ENCODE data around the gene MYO5A. TPM values are rescaled to one million over a fixed set of nuclear protein-coding genes. Genes with fewer than 3 reads are reported as not detected.

Gene MYO5A
- total and polyA plus RNA-seq, 9 of the 15 experiments (the other 6 are each of a cell fraction or from before 2014, with no cell fraction given), result 0.03 to 0.82 (median 0.40) TPM

DNA sequence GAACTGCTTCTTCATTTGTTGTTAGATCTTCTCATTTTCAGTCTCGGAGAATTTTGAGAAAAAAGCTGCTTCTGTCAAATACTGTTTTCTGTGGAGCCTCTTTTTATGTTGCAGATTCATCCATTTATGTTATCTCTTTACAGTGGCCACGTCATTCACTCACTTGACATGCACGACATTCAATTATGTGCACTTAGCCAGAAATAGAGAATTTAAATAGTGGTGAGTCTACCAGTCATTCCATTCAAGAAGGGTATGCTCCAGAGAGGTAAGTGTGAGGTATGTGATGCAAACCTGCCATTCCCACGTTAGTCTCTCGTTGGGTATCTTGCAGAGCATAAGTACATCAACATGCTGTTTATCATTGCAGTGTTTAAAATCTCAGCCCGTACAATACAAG is 30.3 kb upstream of the MYO5A start (continued):
- peak; percentile 61 for TF ChIP-seq PKNOX1 (IDR thresholded peaks at IDR 0.05)
- TF ChIP-seq ETV5 (CRISPR knock-in tag; IDR thresholded peaks at IDR 0.05; ENCODE audit: low read depth), result no peak

GRCh38 chr15:52558196-52558595 is 29.5 kb upstream of the MYO5A start:
- H3K4me1 ChIP-seq (replicated peaks in 1 of 2; ENCODE audit: control insufficient read depth in 2 of 2, insufficient read depth in 2 of 2, low read length in 2 of 2), result peaks cover 0 to 28% of the 10 kb centered on the region in 2 experiments; a peak in 3 of 5 replicates
- peak; percentile 40 for FAIRE-seq
- in situ Hi-C loops (cut with MboI), result no loop called here
- H3K9ac ChIP-seq (ENCODE audit: insufficient read depth in 1 of 2, low read depth in 2 of 2, low read length in 2 of 2), result no peak overlapping the region
- ChIA-PET POLR2A (interaction anchor here (1.0 to 2.1 kb wide), 3 partner anchors 8 to 73 kb away, joined by 3 to 8 read pairs (median 4); partner anchors contain the start of gene ARPP19), CTCF (ENCODE audit: low intra/inter-chr PET ratio) (no interaction called here)
- peaks cover 100% of the 10 kb centered on the region for H3K79me2 ChIP-seq (ENCODE audit: control insufficient read depth, insufficient read depth, low read length)
- intact Hi-C loops (cut with micrococcal nuclease), result no loop called here
- H3K27ac ChIP-seq (ENCODE audit: extremely low read depth, low read depth, low read length), result peak overlapping the region; percentile 3; the same call in 1 of the 3 replicates
- H3K27me3 ChIP-seq (ENCODE audit: control insufficient read depth in 2 of 2, insufficient read depth in 2 of 2, low read length in 2 of 2), result no peaks in the 10 kb centered on the region
- ATAC-seq, result peak; percentile 62
- TF ChIP-seq SMARCA4 (IDR thresholded peaks at IDR 0.05) (peak; percentile 48; the same call in 1 of the 2 replicates), JUND (IDR thresholded peaks at IDR 0.05; ENCODE audit: borderline replicate concordance, low read depth, low read length) (peak; percentile 34; the same call in 1 of the 2 replicates), JUND (tag; IDR thresholded peaks at IDR 0.05; ENCODE audit: borderline replicate concordance, low read depth, low read length) (no peak), ZNF639 (CRISPR knock-in tag; conservative IDR thresholded peaks at IDR 0.05 in 1 of 2, IDR thresholded peaks at IDR 0.05 in 1 of 2) (no peak), HNRNPL (IDR thresholded peaks at IDR 0.05; ENCODE audit: low read depth, low read length) (no peak), CBFA2T3 (IDR thresholded peaks at IDR 0.05) (peak; percentile 53), KAT2B (IDR thresholded peaks at IDR 0.05; ENCODE audit: low read depth, low read length) (no peak), ZNF274 (IDR thresholded peaks at IDR 0.05; ENCODE audit: borderline replicate concordance, low read depth, low read length) (no peak), ZNF384 (IDR thresholded peaks at IDR 0.05; ENCODE audit: low read depth, low read length) (0 out of 2 replicates have a peak, but pooled peaks have one; percentile 29), FOSL1 (tag; conservative IDR thresholded peaks at IDR 0.05) (peak; percentile 43; the same call in 1 of the 2 replicates), ARID1B (IDR thresholded peaks at IDR 0.05) (0 out of 2 replicates have a peak, but pooled peaks have one; percentile 24), YY1 (IDR thresholded peaks at IDR 0.05; ENCODE audit: borderline replicate concordance in 1 of 3, control insufficient read depth in 1 of 3, extremely low read depth in 1 of 3, insufficient read depth in 3 of 3, insufficient read length in 1 of 3, insufficient replicate concordance in 2 of 3, low read depth in 1 of 3, low read length in 2 of 3) (peak in 1 of 3 experiments; percentile 11), EP400 (IDR thresholded peaks at IDR 0.05) (0 out of 2 replicates have a peak, but pooled peaks have one; percentile 6)
- TF ChIP-seq, protein P1, sequence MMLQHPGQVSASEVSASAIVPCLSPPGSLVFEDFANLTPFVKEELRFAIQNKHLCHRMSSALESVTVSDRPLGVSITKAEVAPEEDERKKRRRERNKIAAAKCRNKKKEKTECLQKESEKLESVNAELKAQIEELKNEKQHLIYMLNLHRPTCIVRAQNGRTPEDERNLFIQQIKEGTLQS (IDR thresholded peaks at IDR 0.05), result peak; percentile 34
- TF ChIP-seq, protein P1 (CRISPR knock-in tag; conservative IDR thresholded peaks at IDR 0.05), result no peak
- peaks cover 13% of the 10 kb centered on the region; the same call in 1 of the 2 replicates for H4K20me1 ChIP-seq (replicated peaks; ENCODE audit: control insufficient read depth, insufficient read depth, low read length)
- no peaks in the 10 kb centered on the region for H3K9me1 ChIP-seq (ENCODE audit: control insufficient read depth, insufficient read depth, low read length)
- H3K4me3 ChIP-seq, result no peak overlapping the region
- H2AFZ ChIP-seq (ENCODE audit: low read depth, low read length), result no peak overlapping the region
- H3K4me2 ChIP-seq (ENCODE audit: insufficient read depth, low read length), result no peak overlapping the region
- DNase-seq (ENCODE audit: extremely low read depth in 1 of 4, low spot score in 3 of 4), result peak in 1 of 4 experiments; percentile 54
- H3K9me3 ChIP-seq (replicated peaks; ENCODE audit: control insufficient read depth, insufficient read depth, low read depth, low read length), result peaks cover 4% of the 10 kb centered on the region; the same call in 1 of the 2 replicates
- BruUV-seq (replicated peaks), result no TSS peak
- peaks cover 66% of the 10 kb centered on the region for H3K36me3 ChIP-seq (ENCODE audit: control insufficient read depth, insufficient read depth, low read length)
- 55% methylated on average over 5 of the region's 5 CpGs for WGBS (ENCODE audit: insufficient coverage, low coverage, missing lambda C conversion rate)

Measured in K562 (cell line).